ENCODE measurements around the gene GLI2. TPM values are rescaled to one million over a fixed set of nuclear protein-coding genes. Genes with fewer than 3 reads are reported as not detected.

Gene GLI2
- total and polyA plus RNA-seq, 2 donors (not counting 1 experiment from before 2014, with no cell fraction given) = 2.8 to 3.3 TPM

- Histone ChIP-seq H2AFZ (ENCODE audit: low read length) (no peak overlapping the region), H3K9ac (ENCODE audit: insufficient read depth, low read length) (no peak overlapping the region), H3K9me3 (ENCODE audit: control insufficient read depth, insufficient read depth, low read depth, low read length) (no peaks in the 10 kb centered on the region), H3K79me2 (ENCODE audit: control insufficient read depth, insufficient read depth, low read length) (no peaks in the 10 kb centered on the region), H3K4me2 (ENCODE audit: extremely low read depth, insufficient read depth, low read length) (no peak overlapping the region), H3K27me3 (ENCODE audit: control insufficient read depth, insufficient read depth, low read length) (peaks cover 21% of the 10 kb centered on the region), H3K36me3 (ENCODE audit: control insufficient read depth, insufficient read depth, low read length) (no peaks in the 10 kb centered on the region), H3K4me1 (ENCODE audit: control insufficient read depth, extremely low read depth, insufficient read depth, low read length) (peaks cover 3% of the 10 kb centered on the region), H4K20me1 (ENCODE audit: control insufficient read depth, extremely low read depth, insufficient read depth, low read length) (no peaks in the 10 kb centered on the region), H3K4me3 (replicated peaks in 1 of 4; ENCODE audit: control extremely low read depth in 1 of 4, insufficient read depth in 1 of 4, low read depth in 3 of 4, low read length in 4 of 4) (no peak overlapping the region), H3K27ac (ENCODE audit: insufficient read depth, low read length) (no peak overlapping the region)
- TF ChIP-seq, protein P1, sequence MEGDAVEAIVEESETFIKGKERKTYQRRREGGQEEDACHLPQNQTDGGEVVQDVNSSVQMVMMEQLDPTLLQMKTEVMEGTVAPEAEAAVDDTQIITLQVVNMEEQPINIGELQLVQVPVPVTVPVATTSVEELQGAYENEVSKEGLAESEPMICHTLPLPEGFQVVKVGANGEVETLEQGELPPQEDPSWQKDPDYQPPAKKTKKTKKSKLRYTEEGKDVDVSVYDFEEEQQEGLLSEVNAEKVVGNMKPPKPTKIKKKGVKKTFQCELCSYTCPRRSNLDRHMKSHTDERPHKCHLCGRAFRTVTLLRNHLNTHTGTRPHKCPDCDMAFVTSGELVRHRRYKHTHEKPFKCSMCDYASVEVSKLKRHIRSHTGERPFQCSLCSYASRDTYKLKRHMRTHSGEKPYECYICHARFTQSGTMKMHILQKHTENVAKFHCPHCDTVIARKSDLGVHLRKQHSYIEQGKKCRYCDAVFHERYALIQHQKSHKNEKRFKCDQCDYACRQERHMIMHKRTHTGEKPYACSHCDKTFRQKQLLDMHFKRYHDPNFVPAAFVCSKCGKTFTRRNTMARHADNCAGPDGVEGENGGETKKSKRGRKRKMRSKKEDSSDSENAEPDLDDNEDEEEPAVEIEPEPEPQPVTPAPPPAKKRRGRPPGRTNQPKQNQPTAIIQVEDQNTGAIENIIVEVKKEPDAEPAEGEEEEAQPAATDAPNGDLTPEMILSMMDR (conservative IDR thresholded peaks at IDR 0.05 in 1 of 2, IDR thresholded peaks at IDR 0.05 in 1 of 2; ENCODE audit: low read depth in 1 of 2, low read length in 2 of 2) = no peak
- TF ChIP-seq EZH2 (IDR thresholded peaks at IDR 0.05; ENCODE audit: low read length, missing control alignments) = no peak
- DNase-seq (ENCODE audit: low read depth in 2 of 2) = no peak
These were observed 48.5 kb upstream of the GLI2 start for GRCh38 chr2:120687210-120687609.

- no peak for DNase-seq (ENCODE audit: low read depth in 2 of 2)
- Histone ChIP-seq H3K4me1 (ENCODE audit: control insufficient read depth, extremely low read depth, insufficient read depth, low read length) (no peaks in the 10 kb centered on the region), H3K27me3 (ENCODE audit: control insufficient read depth, insufficient read depth, low read length) (peaks cover 21% of the 10 kb centered on the region), H3K79me2 (ENCODE audit: control insufficient read depth, insufficient read depth, low read length) (no peaks in the 10 kb centered on the region), H3K27ac (ENCODE audit: insufficient read depth, low read length) (no peak overlapping the region), H2AFZ (ENCODE audit: low read length) (no peak overlapping the region), H4K20me1 (ENCODE audit: control insufficient read depth, extremely low read depth, insufficient read depth, low read length) (no peaks in the 10 kb centered on the region), H3K4me3 (replicated peaks in 1 of 4; ENCODE audit: control extremely low read depth in 1 of 4, insufficient read depth in 1 of 4, low read depth in 3 of 4, low read length in 4 of 4) (no peak overlapping the region), H3K9me3 (ENCODE audit: control insufficient read depth, insufficient read depth, low read depth, low read length) (no peaks in the 10 kb centered on the region), H3K36me3 (ENCODE audit: control insufficient read depth, insufficient read depth, low read length) (no peaks in the 10 kb centered on the region), H3K9ac (ENCODE audit: insufficient read depth, low read length) (no peak overlapping the region), H3K4me2 (ENCODE audit: extremely low read depth, insufficient read depth, low read length) (no peak overlapping the region)
- no peak for TF ChIP-seq EZH2 (IDR thresholded peaks at IDR 0.05; ENCODE audit: low read length, missing control alignments)
- TF ChIP-seq, protein P1 (conservative IDR thresholded peaks at IDR 0.05 in 1 of 2, IDR thresholded peaks at IDR 0.05 in 1 of 2; ENCODE audit: low read depth in 1 of 2, low read length in 2 of 2) = no peak
These were observed 45.1 kb upstream of the GLI2 start for GRCh38 chr2:120690521-120690920.

GRCh38 chr2:120691410-120691809 is 44.3 kb upstream of the GLI2 start:
- no peak overlapping the region for H3K9ac ChIP-seq (ENCODE audit: insufficient read depth, low read length)
- no peak for DNase-seq (ENCODE audit: low read depth in 2 of 2)

More at GRCh38 chr2:120691410-120691809, 44.3 kb upstream of the GLI2 start:
- H3K4me3 ChIP-seq (replicated peaks in 1 of 4; ENCODE audit: control extremely low read depth in 1 of 4, insufficient read depth in 1 of 4, low read depth in 3 of 4, low read length in 4 of 4) = no peak overlapping the region
- H3K4me2 ChIP-seq (ENCODE audit: extremely low read depth, insufficient read depth, low read length) = no peak overlapping the region
- H3K27ac ChIP-seq (ENCODE audit: insufficient read depth, low read length) = no peak overlapping the region
- TF ChIP-seq, protein P1 (conservative IDR thresholded peaks at IDR 0.05 in 1 of 2, IDR thresholded peaks at IDR 0.05 in 1 of 2; ENCODE audit: low read depth in 1 of 2, low read length in 2 of 2) = no peak
- no peak for TF ChIP-seq EZH2 (IDR thresholded peaks at IDR 0.05; ENCODE audit: low read length, missing control alignments)
- peaks cover 21% of the 10 kb centered on the region for H3K27me3 ChIP-seq (ENCODE audit: control insufficient read depth, insufficient read depth, low read length)
- H3K4me1 ChIP-seq (ENCODE audit: control insufficient read depth, extremely low read depth, insufficient read depth, low read length) = peaks cover 2% of the 10 kb centered on the region
- no peaks in the 10 kb centered on the region for H3K36me3 ChIP-seq (ENCODE audit: control insufficient read depth, insufficient read depth, low read length)
- H4K20me1 ChIP-seq (ENCODE audit: control insufficient read depth, extremely low read depth, insufficient read depth, low read length) = no peaks in the 10 kb centered on the region
- no peaks in the 10 kb centered on the region for H3K9me3 ChIP-seq (ENCODE audit: control insufficient read depth, insufficient read depth, low read depth, low read length)
- no peaks in the 10 kb centered on the region for H3K79me2 ChIP-seq (ENCODE audit: control insufficient read depth, insufficient read depth, low read length)
- H2AFZ ChIP-seq (ENCODE audit: low read length) = no peak overlapping the region

Data from fibroblast of lung (primary cell).